ENCODE measurements around the gene TNS3.

The TNS3 gene

GRCh38 chr7:47540387-47541350 lies 41.2 kb downstream of the TNS3 start:
- DNase-seq (ENCODE audit: low read depth in 1 of 2, low spot score in 1 of 2) = no peak
- TF ChIP-seq GABPA (IDR thresholded peaks at IDR 0.05; ENCODE audit: low read depth) = no peak
- TF ChIP-seq POLR2AphosphoS5 (IDR thresholded peaks at IDR 0.05; ENCODE audit: low read depth) = no peak
- no peak for TF ChIP-seq REST (IDR thresholded peaks at IDR 0.05; ENCODE audit: insufficient replicate concordance, low read depth)
- no peak overlapping the region for H3K27ac ChIP-seq (replicated peaks)
- no peak overlapping the region for H3K4me3 ChIP-seq (replicated peaks; ENCODE audit: insufficient read depth, low read length)
- H3K27me3 ChIP-seq (ENCODE audit: insufficient read depth, poor library complexity, severe bottlenecking) = no peaks in the 10 kb centered on the region

- H3K4me3 ChIP-seq (replicated peaks; ENCODE audit: insufficient read depth, low read length) = no peak overlapping the region
- H3K27ac ChIP-seq (replicated peaks) = no peak overlapping the region
- no peaks in the 10 kb centered on the region for H3K27me3 ChIP-seq (ENCODE audit: insufficient read depth, poor library complexity, severe bottlenecking)
- TF ChIP-seq POLR2AphosphoS5 (IDR thresholded peaks at IDR 0.05; ENCODE audit: low read depth) (no peak), CTCF (IDR thresholded peaks at IDR 0.05; ENCODE audit: insufficient read depth, low read length) (no peak), REST (IDR thresholded peaks at IDR 0.05; ENCODE audit: insufficient replicate concordance, low read depth) (no peak), SPI1 (IDR thresholded peaks at IDR 0.05; ENCODE audit: borderline replicate concordance, low read depth) (no peak), GABPA (IDR thresholded peaks at IDR 0.05; ENCODE audit: low read depth) (no peak)
- no peak for DNase-seq (ENCODE audit: low read depth in 1 of 2, low spot score in 1 of 2)
Measured at GRCh38 chr7:47540053-47540386, 41.9 kb downstream of the TNS3 start.

GRCh38 chr7:47539398-47540052 lies 42.4 kb downstream of the TNS3 start:
- H3K27ac ChIP-seq (replicated peaks) = no peak overlapping the region
- no peak for DNase-seq (ENCODE audit: low read depth in 1 of 2, low spot score in 1 of 2)
- TF ChIP-seq GABPA (IDR thresholded peaks at IDR 0.05; ENCODE audit: low read depth) (no peak), CTCF (IDR thresholded peaks at IDR 0.05; ENCODE audit: insufficient read depth, low read length) (no peak), POLR2AphosphoS5 (IDR thresholded peaks at IDR 0.05; ENCODE audit: low read depth) (no peak), SPI1 (IDR thresholded peaks at IDR 0.05; ENCODE audit: borderline replicate concordance, low read depth) (no peak)

GRCh38 chr7:47538846-47539311 lies 43.0 kb downstream of the TNS3 start:
- no peak for DNase-seq (ENCODE audit: low read depth in 1 of 2, low spot score in 1 of 2)
- Histone ChIP-seq H3K27me3 (ENCODE audit: insufficient read depth, poor library complexity, severe bottlenecking) (no peaks in the 10 kb centered on the region), H3K27ac (replicated peaks) (no peak overlapping the region), H3K4me3 (replicated peaks; ENCODE audit: insufficient read depth, low read length) (no peak overlapping the region)
- TF ChIP-seq CTCF (IDR thresholded peaks at IDR 0.05; ENCODE audit: insufficient read depth, low read length) (no peak), POLR2AphosphoS5 (IDR thresholded peaks at IDR 0.05; ENCODE audit: low read depth) (no peak), GABPA (IDR thresholded peaks at IDR 0.05; ENCODE audit: low read depth) (no peak), SPI1 (IDR thresholded peaks at IDR 0.05; ENCODE audit: borderline replicate concordance, low read depth) (no peak), REST (IDR thresholded peaks at IDR 0.05; ENCODE audit: insufficient replicate concordance, low read depth) (no peak)

More at GRCh38 chr7:47539398-47540052, 42.4 kb downstream of the TNS3 start:
- no peaks in the 10 kb centered on the region for H3K27me3 ChIP-seq (ENCODE audit: insufficient read depth, poor library complexity, severe bottlenecking)
- no peak overlapping the region for H3K4me3 ChIP-seq (replicated peaks; ENCODE audit: insufficient read depth, low read length)

All from HL-60 (cell line).